ENCODE data around the gene ANKRD33B.
A peak's percentile ranks its signal among the peaks of the same experiment; 100 is the strongest.
"Not testable (repeated sequence)": the region's sequence is repeated elsewhere in the genome, so short reads cannot be mapped to it uniquely, and the experiment has no call there.

The ANKRD33B gene

GRCh38 chr5:10572451-10572850 is 8.6 kb downstream of the ANKRD33B start:
- Mint-ChIP-seq H3K27me3 (peaks cover 31% of the 10 kb centered on the region), H3K9me3 (no peaks in the 10 kb centered on the region), H3K4me1 (ENCODE audit: low read depth) (peaks cover 19% of the 10 kb centered on the region), H3K36me3 (ENCODE audit: low read depth) (no peaks in the 10 kb centered on the region), H3K27ac (no peak overlapping the region), H3K4me3 (no peak overlapping the region)
- intact Hi-C loops (cut with micrococcal nuclease): no loop called here

- no peaks in the 10 kb centered on the region for H3K36me3 Mint-ChIP-seq (ENCODE audit: low read depth)
- intact Hi-C loops (cut with micrococcal nuclease): no loop called here
- H3K27ac Mint-ChIP-seq: no peak overlapping the region
- H3K9me3 Mint-ChIP-seq: no peaks in the 10 kb centered on the region
- H3K4me3 Mint-ChIP-seq: no peak overlapping the region
- peaks cover 31% of the 10 kb centered on the region for H3K27me3 Mint-ChIP-seq
- peaks cover 29% of the 10 kb centered on the region for H3K4me1 Mint-ChIP-seq (ENCODE audit: low read depth)
Observed at GRCh38 chr5:10573487-10574145, 9.7 kb downstream of the ANKRD33B start.

DNA sequence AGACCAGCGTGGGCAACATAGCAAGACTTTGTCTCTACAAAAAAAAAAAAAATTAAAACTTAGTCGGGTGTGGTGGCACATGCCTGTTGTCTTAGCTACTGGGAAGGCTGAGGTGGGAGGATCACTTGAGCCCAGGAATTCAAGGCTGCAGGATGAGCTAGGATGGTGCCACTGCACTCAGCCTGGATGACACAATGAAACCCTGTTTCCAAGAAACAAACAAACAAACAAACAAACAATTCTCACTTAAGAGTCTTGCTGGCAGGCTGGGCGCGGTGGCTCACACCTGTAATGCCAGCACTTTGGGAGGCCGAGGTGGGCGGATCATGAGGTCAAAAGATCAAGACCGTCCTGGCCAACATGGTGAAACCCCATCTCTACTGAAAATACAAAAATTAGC is 11.0 kb downstream of the ANKRD33B start:
- H3K4me1 Mint-ChIP-seq (ENCODE audit: low read depth): peaks cover 29% of the 10 kb centered on the region
- H3K9me3 Mint-ChIP-seq; intact Hi-C loops (cut with micrococcal nuclease); H3K4me3 Mint-ChIP-seq; H3K36me3 Mint-ChIP-seq (ENCODE audit: low read depth); H3K27ac Mint-ChIP-seq: not testable (repeated sequence)
- H3K27me3 Mint-ChIP-seq: peaks cover 33% of the 10 kb centered on the region

DNA sequence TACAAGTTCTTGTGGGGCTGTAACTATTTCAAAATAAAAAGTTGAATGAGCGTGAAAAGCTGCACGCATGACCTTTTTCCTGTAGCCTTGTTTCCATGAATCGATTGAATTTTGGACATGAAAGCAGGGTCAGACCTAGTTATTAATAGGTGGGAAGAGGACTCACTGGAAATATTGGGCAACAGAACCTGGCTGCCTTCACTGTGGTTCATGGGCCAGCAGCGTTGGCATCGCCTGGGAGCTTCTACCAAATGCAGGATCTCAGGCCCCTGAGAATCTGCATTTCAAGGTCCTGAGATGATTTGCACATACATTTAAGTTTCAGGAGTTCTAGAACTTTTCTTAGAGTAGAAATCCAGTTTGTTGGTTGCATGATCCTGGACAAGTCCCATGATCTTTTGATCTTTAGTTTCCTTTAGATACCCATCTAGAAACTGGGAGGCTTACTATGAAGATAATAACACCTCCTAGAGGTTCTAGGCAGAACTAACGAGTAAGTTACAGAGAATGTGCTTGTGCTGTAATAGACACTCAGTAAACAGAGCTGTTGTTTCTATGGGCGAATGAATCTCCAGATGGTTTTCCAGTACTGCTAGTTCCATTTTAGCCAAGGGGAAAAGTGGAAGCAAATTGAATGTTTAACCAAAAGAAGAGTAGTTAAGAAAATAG is 12.4 kb downstream of the ANKRD33B start:
- H3K4me1 Mint-ChIP-seq (ENCODE audit: low read depth): peaks cover 34% of the 10 kb centered on the region
- no peaks in the 10 kb centered on the region for H3K36me3 Mint-ChIP-seq (ENCODE audit: low read depth)
- intact Hi-C loops (cut with micrococcal nuclease): no loop called here
- H3K27ac Mint-ChIP-seq: no peak overlapping the region
- no peaks in the 10 kb centered on the region for H3K9me3 Mint-ChIP-seq
- peaks cover 45% of the 10 kb centered on the region for H3K27me3 Mint-ChIP-seq
- no peak overlapping the region for H3K4me3 Mint-ChIP-seq

DNA sequence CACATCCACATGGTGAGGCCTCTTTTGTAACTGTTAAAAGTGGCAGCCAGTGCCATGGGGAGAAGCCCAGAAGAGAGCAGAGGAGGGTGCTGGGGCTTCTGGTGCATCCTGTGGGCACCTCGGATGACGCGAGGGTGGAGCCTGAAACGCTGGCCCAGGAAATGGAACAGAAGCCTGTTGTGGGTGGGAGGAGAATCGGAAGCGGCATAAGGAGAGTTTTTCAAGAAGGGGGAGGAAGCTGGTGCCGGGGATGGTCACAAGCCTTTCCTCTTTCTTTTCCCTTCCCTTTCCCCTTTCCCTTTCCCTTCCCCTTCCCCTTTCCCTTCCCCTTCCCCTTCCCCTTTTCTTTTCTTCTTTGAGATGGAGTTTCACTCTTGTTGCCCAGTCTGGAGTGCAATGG is 12.9 kb downstream of the ANKRD33B start:
- peaks cover 37% of the 10 kb centered on the region for H3K4me1 Mint-ChIP-seq (ENCODE audit: low read depth)
- H3K4me3 Mint-ChIP-seq: no peak overlapping the region
- H3K27me3 Mint-ChIP-seq: peaks cover 50% of the 10 kb centered on the region
- no peaks in the 10 kb centered on the region for H3K36me3 Mint-ChIP-seq (ENCODE audit: low read depth)
- no peaks in the 10 kb centered on the region for H3K9me3 Mint-ChIP-seq
- intact Hi-C loops (cut with micrococcal nuclease): no loop called here
- H3K27ac Mint-ChIP-seq: no peak overlapping the region

DNA sequence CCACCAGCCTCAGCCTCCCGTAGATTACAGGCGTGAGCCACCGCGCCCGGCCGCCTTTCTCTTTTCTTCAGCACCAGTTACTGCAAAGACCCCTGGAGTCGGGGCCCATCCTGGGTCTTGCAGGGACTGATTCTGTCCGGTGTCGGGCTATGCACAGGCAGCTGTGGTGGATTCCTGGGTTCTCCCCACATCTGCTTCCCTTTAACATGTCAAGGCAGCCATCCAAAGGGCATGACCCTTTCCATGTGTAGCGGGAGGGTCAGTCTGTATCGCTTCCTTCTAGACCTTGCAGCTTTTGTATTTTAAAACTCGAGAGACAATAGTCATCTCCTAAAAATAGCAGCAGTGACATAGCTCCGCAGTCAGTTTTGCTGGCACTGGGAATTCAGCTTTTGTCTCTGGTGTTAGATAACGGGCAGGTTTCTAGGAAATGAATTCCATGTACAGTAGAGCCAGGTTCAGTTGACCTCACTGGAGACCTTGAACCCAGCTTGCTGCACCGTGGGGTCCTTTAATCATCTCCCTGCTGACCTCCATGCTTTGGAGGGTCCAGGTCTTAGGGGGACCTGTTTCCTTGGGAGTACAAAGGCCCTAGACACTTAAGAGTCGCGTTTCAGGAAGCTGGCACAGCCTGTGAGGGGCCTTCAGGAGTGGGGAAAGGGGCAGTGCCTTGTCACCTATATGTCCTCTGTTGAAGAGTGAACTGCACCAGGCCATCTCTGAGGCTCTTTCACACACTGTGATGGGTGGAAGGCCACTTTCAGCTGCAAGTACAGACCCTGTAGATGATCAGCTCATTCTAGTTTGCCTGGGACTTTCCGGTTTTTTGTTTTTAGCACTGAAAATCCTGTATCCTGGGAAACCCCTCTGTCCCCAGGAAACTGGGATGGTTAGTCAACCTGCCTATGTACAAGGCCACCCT is 13.8 kb downstream of the ANKRD33B start:
- Mint-ChIP-seq H3K27ac (peak overlapping the region; percentile 41), H3K27me3 (peaks cover 55% of the 10 kb centered on the region), H3K4me1 (ENCODE audit: low read depth) (peaks cover 45% of the 10 kb centered on the region), H3K9me3 (no peaks in the 10 kb centered on the region), H3K36me3 (ENCODE audit: low read depth) (no peaks in the 10 kb centered on the region), H3K4me3 (no peak overlapping the region)
- intact Hi-C loops (cut with micrococcal nuclease): no loop called here

- H3K4me3 Mint-ChIP-seq: no peak overlapping the region
- H3K27ac Mint-ChIP-seq: no peak overlapping the region
- no peaks in the 10 kb centered on the region for H3K36me3 Mint-ChIP-seq (ENCODE audit: low read depth)
- intact Hi-C loops (cut with micrococcal nuclease): no loop called here
- no peaks in the 10 kb centered on the region for H3K9me3 Mint-ChIP-seq
- H3K4me1 Mint-ChIP-seq (ENCODE audit: low read depth): peaks cover 47% of the 10 kb centered on the region
- H3K27me3 Mint-ChIP-seq: peaks cover 57% of the 10 kb centered on the region
Observed at GRCh38 chr5:10578293-10578665, 14.4 kb downstream of the ANKRD33B start.

DNA sequence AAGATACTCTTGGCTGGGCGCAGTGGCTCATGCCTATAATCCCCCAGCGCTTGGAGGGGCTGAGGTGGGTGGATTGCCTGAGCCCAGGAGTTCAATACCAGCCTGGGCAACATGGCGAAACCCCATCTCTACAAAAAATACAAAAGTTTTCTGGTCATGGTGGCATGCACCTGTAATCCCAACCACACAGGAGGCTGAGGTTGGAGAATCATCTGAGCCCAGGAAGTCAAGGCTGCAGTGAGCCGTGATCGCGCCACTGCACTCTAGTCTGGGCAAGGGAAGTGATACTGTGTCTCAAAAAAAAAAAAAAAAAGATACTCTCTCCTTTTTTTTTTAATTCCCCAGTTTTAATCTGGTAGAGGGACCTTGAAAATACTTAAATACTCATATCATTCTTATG is 15.0 kb downstream of the ANKRD33B start:
- Mint-ChIP-seq H3K27ac (no peak overlapping the region), H3K36me3 (ENCODE audit: low read depth) (no peaks in the 10 kb centered on the region), H3K9me3 (no peaks in the 10 kb centered on the region), H3K4me1 (ENCODE audit: low read depth) (peaks cover 41% of the 10 kb centered on the region), H3K4me3 (no peak overlapping the region), H3K27me3 (peaks cover 60% of the 10 kb centered on the region)
- intact Hi-C loops (cut with micrococcal nuclease): no loop called here

GRCh38 chr5:10579536-10580521 is 16.0 kb downstream of the ANKRD33B start:
- Mint-ChIP-seq H3K4me1 (ENCODE audit: low read depth) (peaks cover 43% of the 10 kb centered on the region), H3K27me3 (peaks cover 65% of the 10 kb centered on the region), H3K9me3 (no peaks in the 10 kb centered on the region), H3K4me3 (no peak overlapping the region), H3K36me3 (ENCODE audit: low read depth) (no peaks in the 10 kb centered on the region), H3K27ac (no peak overlapping the region)
- intact Hi-C loops (cut with micrococcal nuclease): no loop called here

GRCh38 chr5:10580531-10581423 is 16.9 kb downstream of the ANKRD33B start:
- H3K4me1 Mint-ChIP-seq (ENCODE audit: low read depth): peaks cover 51% of the 10 kb centered on the region
- no peaks in the 10 kb centered on the region for H3K9me3 Mint-ChIP-seq
- peaks cover 67% of the 10 kb centered on the region for H3K27me3 Mint-ChIP-seq
- intact Hi-C loops (cut with micrococcal nuclease): no loop called here
- H3K36me3 Mint-ChIP-seq (ENCODE audit: low read depth): no peaks in the 10 kb centered on the region
- H3K4me3 Mint-ChIP-seq: no peak overlapping the region
- no peak overlapping the region for H3K27ac Mint-ChIP-seq

GRCh38 chr5:10581424-10581748 is 17.5 kb downstream of the ANKRD33B start:
- H3K4me1 Mint-ChIP-seq (ENCODE audit: low read depth): peaks cover 51% of the 10 kb centered on the region
- H3K9me3 Mint-ChIP-seq: no peaks in the 10 kb centered on the region
- H3K27ac Mint-ChIP-seq: no peak overlapping the region
- peaks cover 68% of the 10 kb centered on the region for H3K27me3 Mint-ChIP-seq
- H3K36me3 Mint-ChIP-seq (ENCODE audit: low read depth): no peaks in the 10 kb centered on the region
- H3K4me3 Mint-ChIP-seq: no peak overlapping the region
- intact Hi-C loops (cut with micrococcal nuclease): no loop called here

DNA sequence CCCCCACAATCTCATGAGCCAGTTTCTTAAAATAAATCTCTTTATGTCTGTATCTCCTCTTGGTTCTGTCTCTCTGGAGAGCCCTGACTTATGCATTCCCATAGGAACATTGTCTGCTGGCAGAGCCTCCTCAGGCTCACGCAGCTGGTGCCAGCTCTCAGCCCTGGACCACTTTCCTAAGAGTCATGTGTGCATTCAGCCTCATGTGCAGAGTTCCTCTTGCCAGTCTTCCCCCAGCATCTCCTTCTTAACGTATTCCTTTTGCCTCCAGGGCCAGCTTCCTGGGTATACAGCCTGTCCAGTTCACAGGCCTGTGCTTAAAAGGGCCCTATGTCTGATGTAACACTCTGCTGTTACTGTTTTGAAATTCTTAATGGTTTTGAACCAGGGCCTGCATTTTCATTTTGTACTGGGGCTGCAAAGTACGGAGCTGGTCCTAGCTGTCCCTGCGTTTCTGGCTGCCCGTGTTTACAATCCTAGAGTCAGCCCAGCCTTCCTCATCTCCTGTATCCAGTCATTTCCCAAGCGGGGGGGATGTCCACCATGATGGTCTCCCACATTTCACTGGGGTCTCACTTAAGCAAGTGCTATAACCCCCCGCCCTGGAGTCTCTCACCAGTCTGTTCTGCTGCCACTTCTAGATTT is 18.1 kb downstream of the ANKRD33B start:
- peaks cover 64% of the 10 kb centered on the region for H3K27me3 Mint-ChIP-seq
- H3K27ac Mint-ChIP-seq: no peak overlapping the region
- intact Hi-C loops (cut with micrococcal nuclease): no loop called here
- H3K9me3 Mint-ChIP-seq: no peaks in the 10 kb centered on the region
- no peaks in the 10 kb centered on the region for H3K36me3 Mint-ChIP-seq (ENCODE audit: low read depth)
- peaks cover 45% of the 10 kb centered on the region for H3K4me1 Mint-ChIP-seq (ENCODE audit: low read depth)
- no peak overlapping the region for H3K4me3 Mint-ChIP-seq
